ENCODE measurements around the gene SETBP1.

SETBP1 gene

DNA sequence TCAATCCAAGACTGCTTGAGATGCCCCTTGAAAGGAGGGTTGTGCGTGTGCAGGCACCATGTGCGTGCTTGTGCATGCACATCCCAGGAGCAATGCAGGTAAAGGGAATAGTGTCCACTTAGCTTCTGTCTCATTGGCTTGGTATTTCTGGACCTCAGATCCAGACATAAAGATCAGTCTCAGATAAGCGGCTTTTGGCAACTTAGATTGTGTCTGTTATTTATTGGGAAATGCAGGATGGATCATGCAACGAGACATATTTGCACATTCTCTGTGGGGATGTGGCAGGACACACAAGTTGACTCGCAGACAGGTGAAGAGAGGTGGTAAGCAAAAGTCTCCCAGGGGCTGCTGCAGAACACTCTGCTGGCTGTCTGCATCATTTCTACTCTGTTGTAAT lies 67.9 kb downstream of the SETBP1 start:
- Histone ChIP-seq H3K36me3 (ENCODE audit: insufficient read depth, low read length) (no peaks in the 10 kb centered on the region), H3K27me3 (ENCODE audit: control insufficient read depth, insufficient read depth, low read length) (peaks cover 52% of the 10 kb centered on the region), H3K9me3 (replicated peaks; ENCODE audit: low read length) (no peaks in the 10 kb centered on the region), H3K9ac (ENCODE audit: low read depth, low read length) (no peak overlapping the region), H3K4me1 (ENCODE audit: control insufficient read depth, insufficient read depth, low read length) (no peaks in the 10 kb centered on the region), H3K4me3 (ENCODE audit: low read length) (no peak overlapping the region), H3K4me2 (ENCODE audit: low read length) (no peak overlapping the region)

DNA sequence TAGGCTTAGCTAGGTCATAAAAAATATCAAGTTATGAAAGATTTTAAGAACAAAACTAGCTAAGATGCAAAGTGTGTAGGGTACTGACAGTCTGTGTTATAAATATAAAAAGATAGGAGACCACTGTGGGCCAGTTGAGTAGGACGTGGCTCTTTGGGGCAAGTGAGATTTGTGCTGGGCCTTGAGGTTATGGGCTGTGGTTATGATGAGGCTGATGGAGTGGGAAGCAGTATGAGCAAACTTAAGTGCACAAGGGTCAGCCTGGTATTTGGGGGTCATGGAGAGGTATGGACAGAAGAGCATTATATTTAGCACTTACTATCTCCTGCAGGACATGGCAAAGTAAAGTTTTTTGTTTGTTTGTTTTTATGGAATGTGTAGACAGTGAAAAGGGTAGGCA lies 70.1 kb downstream of the SETBP1 start:
- Histone ChIP-seq H3K9ac (ENCODE audit: low read depth, low read length) (no peak overlapping the region), H3K4me1 (ENCODE audit: control insufficient read depth, insufficient read depth, low read length) (no peaks in the 10 kb centered on the region), H3K36me3 (ENCODE audit: insufficient read depth, low read length) (no peaks in the 10 kb centered on the region), H3K4me3 (ENCODE audit: low read length) (no peak overlapping the region), H3K4me2 (ENCODE audit: low read length) (no peak overlapping the region), H3K9me3 (replicated peaks; ENCODE audit: low read length) (no peaks in the 10 kb centered on the region), H3K27me3 (ENCODE audit: control insufficient read depth, insufficient read depth, low read length) (peaks cover 30% of the 10 kb centered on the region)

DNA sequence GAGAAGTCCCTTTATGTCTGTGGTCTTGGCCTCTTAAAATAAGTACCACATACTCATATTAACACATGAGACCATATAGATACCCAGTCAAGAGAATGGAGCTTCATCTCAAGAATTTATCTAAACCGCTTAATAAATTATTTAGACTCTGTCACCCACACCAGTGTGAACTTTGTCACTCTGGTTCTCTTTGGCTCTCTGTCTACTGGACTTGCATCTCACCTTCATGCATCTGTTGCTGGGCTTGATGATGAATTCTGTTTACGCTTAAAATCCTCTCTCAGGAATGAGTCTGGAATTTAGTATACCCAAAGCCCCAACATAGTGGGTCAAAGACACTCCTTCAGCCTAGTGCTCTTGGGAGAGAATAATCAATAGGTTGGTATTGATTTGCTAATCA lies 73.9 kb downstream of the SETBP1 start:
- Histone ChIP-seq H3K36me3 (ENCODE audit: insufficient read depth, low read length) (no peaks in the 10 kb centered on the region), H3K4me1 (ENCODE audit: control insufficient read depth, insufficient read depth, low read length) (no peaks in the 10 kb centered on the region), H3K4me2 (ENCODE audit: low read length) (no peak overlapping the region)

DNA sequence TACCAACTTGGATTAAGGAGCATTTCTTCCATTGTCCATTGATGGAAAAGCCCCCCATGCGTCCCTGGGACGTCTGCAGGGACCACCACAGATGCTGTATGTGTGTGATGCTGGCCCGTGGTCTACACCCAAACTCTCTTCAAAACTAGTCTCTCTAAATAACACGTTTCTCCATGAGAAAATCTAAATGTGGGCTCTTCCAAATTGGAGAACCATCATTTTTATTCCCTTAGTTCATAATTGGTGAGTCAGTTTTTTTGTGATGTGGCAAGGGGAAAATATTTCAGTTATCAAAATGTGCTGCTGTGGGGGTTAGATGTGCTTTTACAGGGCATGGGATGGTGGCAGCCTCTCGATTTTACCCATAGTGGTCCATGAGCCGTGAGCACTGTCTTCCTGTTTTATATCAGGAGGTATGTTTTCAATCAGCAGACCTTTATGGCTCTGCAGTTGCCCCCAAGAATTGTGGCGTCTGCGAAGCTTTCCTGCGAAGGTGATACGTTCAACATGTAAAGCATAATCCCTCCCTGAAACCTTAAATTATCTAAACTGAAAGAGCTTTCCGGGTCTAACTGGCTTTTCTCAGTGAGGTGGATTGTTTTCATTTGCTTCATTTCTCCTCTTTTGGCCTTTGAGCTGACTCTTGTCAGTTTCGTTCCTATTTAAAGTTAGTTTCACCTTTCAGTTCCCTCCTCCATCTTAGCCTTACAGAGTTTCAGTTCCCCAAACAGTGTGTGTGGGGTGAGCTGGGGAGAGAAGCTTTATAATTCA lies 78.4 kb downstream of the SETBP1 start:
- Histone ChIP-seq H3K27me3 (ENCODE audit: control insufficient read depth, insufficient read depth, low read length) (peaks cover 3% of the 10 kb centered on the region), H3K4me1 (ENCODE audit: control insufficient read depth, insufficient read depth, low read length) (no peaks in the 10 kb centered on the region), H3K9ac (ENCODE audit: low read depth, low read length) (no peak overlapping the region), H3K4me3 (ENCODE audit: low read length) (no peak overlapping the region), H3K4me2 (ENCODE audit: low read length) (no peak overlapping the region), H3K9me3 (replicated peaks; ENCODE audit: low read length) (no peaks in the 10 kb centered on the region), H3K36me3 (ENCODE audit: insufficient read depth, low read length) (no peaks in the 10 kb centered on the region)

More for the DNA sequence above, 73.9 kb downstream of the SETBP1 start:
- Histone ChIP-seq H3K4me3 (ENCODE audit: low read length) (no peak overlapping the region), H3K27me3 (ENCODE audit: control insufficient read depth, insufficient read depth, low read length) (peaks cover 12% of the 10 kb centered on the region), H3K9me3 (replicated peaks; ENCODE audit: low read length) (no peaks in the 10 kb centered on the region), H3K9ac (ENCODE audit: low read depth, low read length) (no peak overlapping the region)

DNA sequence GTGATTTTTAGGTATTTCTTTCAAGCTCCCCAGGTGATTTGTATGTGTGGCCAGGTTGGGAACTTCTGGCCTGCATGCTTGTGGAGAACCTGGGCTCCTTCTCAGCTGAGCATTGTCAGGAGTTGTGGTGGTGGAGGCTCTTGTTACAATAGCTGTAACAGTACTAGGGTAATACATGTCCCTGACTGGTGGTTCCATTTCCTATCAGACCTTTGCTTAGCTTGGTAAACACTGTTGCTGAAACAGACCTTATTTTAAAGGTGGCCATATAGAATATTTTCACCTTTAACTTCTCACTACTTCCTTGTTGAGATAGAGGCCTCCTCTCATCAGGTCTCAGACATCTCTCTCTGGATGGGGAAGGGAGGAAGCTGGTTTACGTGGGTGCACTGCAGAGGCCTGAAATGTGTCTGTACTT lies 79.2 kb downstream of the SETBP1 start:
- Histone ChIP-seq H3K4me2 (ENCODE audit: low read length) (no peak overlapping the region), H3K9ac (ENCODE audit: low read depth, low read length) (no peak overlapping the region), H3K9me3 (replicated peaks; ENCODE audit: low read length) (no peaks in the 10 kb centered on the region), H3K4me1 (ENCODE audit: control insufficient read depth, insufficient read depth, low read length) (no peaks in the 10 kb centered on the region), H3K4me3 (ENCODE audit: low read length) (no peak overlapping the region), H3K27me3 (ENCODE audit: control insufficient read depth, insufficient read depth, low read length) (peaks cover 3% of the 10 kb centered on the region), H3K36me3 (ENCODE audit: insufficient read depth, low read length) (no peaks in the 10 kb centered on the region)

DNA sequence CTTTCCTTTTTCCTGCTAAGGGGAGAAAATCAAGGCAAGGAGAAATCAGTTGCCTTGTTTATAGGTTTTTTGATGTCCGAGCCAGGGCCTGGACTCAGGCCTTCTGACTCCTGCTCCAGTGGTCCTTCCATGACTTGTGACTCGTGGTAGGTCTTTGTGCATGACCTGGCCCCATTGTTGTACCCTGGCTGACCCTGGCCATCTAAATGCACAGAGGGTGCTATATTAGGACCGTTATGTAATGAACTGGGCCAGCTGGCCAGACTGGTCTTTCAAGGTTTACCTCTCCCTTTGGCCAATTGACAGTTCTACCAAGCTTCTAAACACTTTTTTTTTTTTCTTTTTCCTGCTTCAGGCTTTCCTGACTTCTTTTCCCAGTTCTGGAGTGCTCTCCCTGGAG lies 81.1 kb downstream of the SETBP1 start:
- Histone ChIP-seq H3K4me1 (ENCODE audit: control insufficient read depth, insufficient read depth, low read length) (no peaks in the 10 kb centered on the region), H3K9ac (ENCODE audit: low read depth, low read length) (no peak overlapping the region), H3K4me2 (ENCODE audit: low read length) (no peak overlapping the region)

DNA sequence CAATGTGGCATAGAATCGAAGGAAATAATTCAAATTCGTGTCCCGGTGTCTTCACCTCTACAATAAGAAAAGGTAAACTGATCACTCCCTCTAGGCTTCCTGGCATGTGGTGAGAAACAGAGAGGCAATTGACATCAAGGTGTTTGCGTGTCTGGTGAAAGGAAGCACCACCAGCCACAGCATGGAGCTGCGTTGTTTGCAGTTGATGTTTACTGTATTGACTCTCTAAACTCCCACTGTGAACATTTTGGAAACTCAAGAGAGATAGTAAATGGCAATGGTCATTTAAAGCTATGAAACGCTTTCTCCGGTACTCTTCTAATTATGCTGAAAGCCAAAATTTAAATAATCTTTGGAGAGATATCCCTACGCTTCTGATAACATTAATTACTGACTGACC lies 82.6 kb downstream of the SETBP1 start:
- Histone ChIP-seq H3K9me3 (replicated peaks; ENCODE audit: low read length) (no peaks in the 10 kb centered on the region), H3K4me3 (ENCODE audit: low read length) (no peak overlapping the region), H3K4me2 (ENCODE audit: low read length) (no peak overlapping the region), H3K9ac (ENCODE audit: low read depth, low read length) (no peak overlapping the region), H3K4me1 (ENCODE audit: control insufficient read depth, insufficient read depth, low read length) (no peaks in the 10 kb centered on the region), H3K36me3 (ENCODE audit: insufficient read depth, low read length) (no peaks in the 10 kb centered on the region), H3K27me3 (ENCODE audit: control insufficient read depth, insufficient read depth, low read length) (peaks cover 13% of the 10 kb centered on the region)

More for the DNA sequence above, 81.1 kb downstream of the SETBP1 start:
- Histone ChIP-seq H3K27me3 (ENCODE audit: control insufficient read depth, insufficient read depth, low read length) (peaks cover 13% of the 10 kb centered on the region), H3K36me3 (ENCODE audit: insufficient read depth, low read length) (no peaks in the 10 kb centered on the region), H3K9me3 (replicated peaks; ENCODE audit: low read length) (no peaks in the 10 kb centered on the region), H3K4me3 (ENCODE audit: low read length) (no peak overlapping the region)

DNA sequence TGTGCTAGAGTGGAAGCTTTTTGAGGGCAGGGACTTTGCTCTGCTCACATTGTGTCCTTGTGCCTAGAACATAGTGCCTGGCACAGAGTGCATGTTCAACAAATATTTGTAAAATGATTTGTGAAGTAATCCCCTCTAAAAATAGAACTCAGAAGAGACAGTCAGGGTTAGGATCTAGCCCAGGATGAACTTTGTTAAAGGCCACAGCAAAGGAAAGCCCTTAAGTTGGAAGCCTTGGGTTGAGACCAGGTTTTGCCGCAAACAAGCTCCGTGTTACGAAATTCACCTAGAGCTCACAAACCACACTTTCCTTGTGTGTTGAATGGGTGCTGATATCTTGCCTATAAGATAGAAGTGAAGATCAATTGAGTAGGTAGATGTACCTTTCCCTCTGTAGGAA lies 84.2 kb downstream of the SETBP1 start:
- peaks cover 17% of the 10 kb centered on the region for H3K27me3 ChIP-seq (ENCODE audit: control insufficient read depth, insufficient read depth, low read length)
- H3K4me1 ChIP-seq (ENCODE audit: control insufficient read depth, insufficient read depth, low read length) = no peaks in the 10 kb centered on the region
- H3K4me3 ChIP-seq (ENCODE audit: low read length) = no peak overlapping the region
- H3K9ac ChIP-seq (ENCODE audit: low read depth, low read length) = no peak overlapping the region
- H3K4me2 ChIP-seq (ENCODE audit: low read length) = no peak overlapping the region
- H3K36me3 ChIP-seq (ENCODE audit: insufficient read depth, low read length) = no peaks in the 10 kb centered on the region
- no peaks in the 10 kb centered on the region for H3K9me3 ChIP-seq (replicated peaks; ENCODE audit: low read length)

DNA sequence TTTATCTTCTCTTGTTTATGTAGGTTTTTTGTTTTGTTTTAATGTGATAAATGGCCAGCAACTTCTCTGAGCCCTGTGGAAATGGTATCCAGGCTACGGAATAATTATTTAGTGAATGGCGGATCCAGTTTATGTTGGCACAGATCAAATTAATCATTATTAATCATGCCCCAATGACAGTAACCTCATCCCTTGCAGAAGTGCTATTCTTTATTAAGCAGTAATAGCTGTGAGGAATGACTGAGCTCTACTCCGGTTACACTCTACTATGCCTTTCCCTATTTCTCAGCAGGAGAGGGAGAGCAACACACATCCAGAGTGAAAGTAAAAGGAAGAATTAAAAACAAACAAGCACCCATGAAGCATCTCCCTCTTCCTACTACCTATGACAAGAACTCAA lies 84.8 kb downstream of the SETBP1 start:
- Histone ChIP-seq H3K9ac (ENCODE audit: low read depth, low read length) (no peak overlapping the region), H3K4me2 (ENCODE audit: low read length) (no peak overlapping the region), H3K4me1 (ENCODE audit: control insufficient read depth, insufficient read depth, low read length) (no peaks in the 10 kb centered on the region), H3K9me3 (replicated peaks; ENCODE audit: low read length) (no peaks in the 10 kb centered on the region), H3K4me3 (ENCODE audit: low read length) (no peak overlapping the region), H3K27me3 (ENCODE audit: control insufficient read depth, insufficient read depth, low read length) (peaks cover 20% of the 10 kb centered on the region), H3K36me3 (ENCODE audit: insufficient read depth, low read length) (no peaks in the 10 kb centered on the region)

DNA sequence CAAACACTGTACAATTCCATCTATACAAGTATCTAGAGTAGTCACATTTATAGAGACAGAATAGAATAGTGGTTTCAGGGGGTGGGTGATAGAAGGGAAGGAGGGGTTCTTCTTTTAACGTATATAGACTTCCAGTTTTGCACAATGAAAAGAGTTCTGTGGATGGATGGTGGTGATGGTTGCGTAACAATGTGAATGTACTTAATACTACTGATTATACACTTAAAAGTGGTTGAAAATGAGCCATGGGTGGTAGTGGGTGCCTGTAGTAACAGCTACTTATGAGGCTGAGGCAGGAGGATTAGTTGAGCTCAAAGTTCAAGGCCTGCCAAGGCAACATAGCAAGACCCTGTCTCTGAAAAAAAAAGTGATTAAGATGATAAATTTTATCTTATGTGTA lies 85.8 kb downstream of the SETBP1 start:
- Histone ChIP-seq H3K4me2 (ENCODE audit: low read length) (no peak overlapping the region), H3K27me3 (ENCODE audit: control insufficient read depth, insufficient read depth, low read length) (peaks cover 22% of the 10 kb centered on the region), H3K4me3 (ENCODE audit: low read length) (no peak overlapping the region), H3K36me3 (ENCODE audit: insufficient read depth, low read length) (no peaks in the 10 kb centered on the region), H3K9me3 (replicated peaks; ENCODE audit: low read length) (no peaks in the 10 kb centered on the region), H3K9ac (ENCODE audit: low read depth, low read length) (no peak overlapping the region), H3K4me1 (ENCODE audit: control insufficient read depth, insufficient read depth, low read length) (no peaks in the 10 kb centered on the region)

DNA sequence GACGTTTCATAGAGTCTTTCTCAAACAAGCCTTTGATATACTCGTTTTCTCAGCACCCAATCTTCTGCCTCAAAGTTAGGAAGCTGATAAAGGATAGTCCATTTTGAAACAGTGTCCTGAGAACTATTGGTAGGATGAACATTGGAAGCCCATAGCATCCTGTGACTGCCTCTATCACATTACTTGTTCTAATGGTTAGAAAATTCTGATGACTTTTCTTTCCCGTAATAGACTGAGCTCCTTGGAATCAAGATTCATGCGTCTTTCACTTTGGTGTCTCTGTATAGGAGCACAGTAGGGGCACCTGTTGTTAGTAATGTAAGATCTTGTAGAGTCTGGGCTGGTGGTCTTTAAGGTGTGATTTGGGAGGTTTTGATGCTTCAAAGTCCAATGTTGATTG lies 87.1 kb downstream of the SETBP1 start:
- no peaks in the 10 kb centered on the region for H3K9me3 ChIP-seq (replicated peaks; ENCODE audit: low read length)
- H3K4me1 ChIP-seq (ENCODE audit: control insufficient read depth, insufficient read depth, low read length) = no peaks in the 10 kb centered on the region
- no peak overlapping the region for H3K4me2 ChIP-seq (ENCODE audit: low read length)
- H3K36me3 ChIP-seq (ENCODE audit: insufficient read depth, low read length) = no peaks in the 10 kb centered on the region
- no peak overlapping the region for H3K4me3 ChIP-seq (ENCODE audit: low read length)
- H3K27me3 ChIP-seq (ENCODE audit: control insufficient read depth, insufficient read depth, low read length) = peaks cover 22% of the 10 kb centered on the region
- H3K9ac ChIP-seq (ENCODE audit: low read depth, low read length) = no peak overlapping the region

DNA sequence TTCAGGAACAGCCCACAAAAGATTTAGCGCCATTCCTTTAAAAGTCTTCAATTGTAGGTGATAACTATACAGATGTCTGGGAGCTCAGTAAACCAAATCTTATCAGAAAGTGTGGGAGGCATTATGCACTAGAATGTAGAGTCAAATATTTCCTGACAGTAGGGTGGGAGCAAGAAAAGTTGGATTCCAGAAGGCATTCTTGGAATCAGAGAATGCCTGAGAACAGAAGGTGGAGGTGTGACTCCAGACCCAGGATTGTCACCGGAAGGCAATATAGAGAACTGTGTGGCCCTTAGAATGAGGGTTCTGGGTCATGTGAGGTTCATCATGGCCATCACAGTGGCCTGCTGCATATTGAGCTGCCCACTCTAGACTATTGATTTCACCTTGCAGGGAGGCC lies 90.0 kb downstream of the SETBP1 start:
- no peaks in the 10 kb centered on the region for H3K36me3 ChIP-seq (ENCODE audit: insufficient read depth, low read length)
- H3K4me1 ChIP-seq (ENCODE audit: control insufficient read depth, insufficient read depth, low read length) = no peaks in the 10 kb centered on the region
- no peak overlapping the region for H3K9ac ChIP-seq (ENCODE audit: low read depth, low read length)
- H3K9me3 ChIP-seq (replicated peaks; ENCODE audit: low read length) = no peaks in the 10 kb centered on the region
- no peak overlapping the region for H3K4me2 ChIP-seq (ENCODE audit: low read length)
- no peak overlapping the region for H3K4me3 ChIP-seq (ENCODE audit: low read length)
- peaks cover 23% of the 10 kb centered on the region for H3K27me3 ChIP-seq (ENCODE audit: control insufficient read depth, insufficient read depth, low read length)

Data from skeletal muscle satellite cell (primary cell).